ENCODE data around the gene PTPRM.

GRCh38 chr18:7879717-7880116, 312.6 kb downstream of the PTPRM start:
- TF ChIP-seq CTCF (conservative IDR thresholded peaks at IDR 0.05; ENCODE audit: low read depth in 2 of 2) (no peak), REST (IDR thresholded peaks at IDR 0.05; ENCODE audit: unreplicated experiment) (no peak), POLR2AphosphoS5 (IDR thresholded peaks at IDR 0.05; ENCODE audit: low read depth) (no peak), EZH2 (IDR thresholded peaks at IDR 0.05; ENCODE audit: low read depth, unreplicated experiment) (no peak), EZH2phosphoT487 (IDR thresholded peaks at IDR 0.05; ENCODE audit: unreplicated experiment) (no peak), ZNF331 (CRISPR knock-in tag; IDR thresholded peaks at IDR 0.05; ENCODE audit: low read depth) (no peak), STAT1 (IDR thresholded peaks at IDR 0.05; ENCODE audit: unreplicated experiment) (no peak), ZNF114 (CRISPR knock-in tag; IDR thresholded peaks at IDR 0.05) (no peak), JUNB (IDR thresholded peaks at IDR 0.05; ENCODE audit: unreplicated experiment) (no peak)
